Left ventricle myocardium superior (tissue), 1 donor: ENCODE data around the gene RAD51D. TPM values are rescaled to one million over a fixed set of nuclear protein-coding genes. Genes with fewer than 3 reads are reported as not detected.
A peak's percentile ranks its signal among the peaks of the same experiment; 100 is the strongest.
"Not testable (repeated sequence)": the region's sequence is repeated elsewhere in the genome, so short reads cannot be mapped to it uniquely, and the experiment has no call there.

ENCODE experiments used
- ATAC-seq: fragments of 200-7000 bp; cut with Tn5 transposase; one replicate; pipeline ENCODE4 v1.9.1; 2020; ENCODE audit warnings: mild to moderate bottlenecking, moderate library complexity
- DNase-seq: peaks from one replicate; pipeline ENCODE4 v3.0.0-alpha.2; 2020
- intact Hi-C: fragments of 100-400 bp; cut with micrococcal nuclease; formaldehyde crosslinking; loops from one replicate; pipeline ENCODE4 v1.11.0; 2022
- total RNA-seq: library from RNA; stranded (reverse); fragmentation: NEBNext Ultra II Directional; extraction: Animal tissue kit (Norgen Biotek cat#: 25700); gene quantifications from one replicate; pipeline ENCODE4 v1.2.1, GENCODE V29; 2021
- donor health status: DM: no; HTN: yes; CAD: no; lungs with severe emphysema.

RAD51D gene
- total RNA-seq, 1 donor from 2014 or later, result 6.4 TPM

DNA sequence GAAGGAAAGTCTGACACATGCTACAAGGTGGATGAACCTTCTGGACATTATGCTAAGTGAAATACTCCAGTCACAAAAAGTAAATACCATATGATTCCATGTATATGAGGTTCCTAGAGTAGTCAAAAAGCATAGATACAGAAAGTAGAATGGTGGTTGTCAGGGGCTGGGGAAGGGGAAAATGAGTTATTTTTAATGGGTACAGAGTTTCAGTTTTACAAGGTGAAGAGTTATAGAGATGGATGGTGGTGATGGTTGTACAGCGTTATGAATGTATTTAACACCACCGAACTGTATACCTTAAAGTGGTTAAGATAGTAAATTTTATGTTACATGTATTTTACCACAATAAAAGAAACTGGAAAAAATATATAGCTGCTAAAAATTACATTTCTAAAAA is 17.9 kb downstream of the RAD51D start:
- intact Hi-C loops, result no loop called here
- ATAC-seq (no peak), DNase-seq (no peak)

DNA sequence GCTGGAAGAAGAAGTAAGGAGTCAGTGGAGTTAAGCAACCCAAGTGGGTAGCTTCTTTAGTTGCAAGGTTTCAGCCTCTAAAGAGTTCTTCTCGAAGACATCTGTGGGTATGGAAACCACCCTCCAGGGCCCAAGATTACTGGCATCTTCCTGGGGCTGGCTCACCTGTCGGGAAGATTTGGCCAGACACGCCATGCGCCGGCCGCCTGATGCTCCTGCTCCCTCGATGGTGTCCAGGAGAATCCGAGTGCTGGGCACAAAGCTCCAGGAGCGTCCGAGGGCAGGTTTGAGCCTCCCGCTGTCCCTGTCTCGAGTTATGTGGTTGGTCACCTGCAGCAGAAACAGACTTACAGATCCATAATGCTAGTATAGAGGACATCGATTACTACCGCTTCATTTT is 18.6 kb downstream of the RAD51D start:
- no peak for ATAC-seq
- intact Hi-C loops, result no loop called here
- DNase-seq, result no peak

DNA sequence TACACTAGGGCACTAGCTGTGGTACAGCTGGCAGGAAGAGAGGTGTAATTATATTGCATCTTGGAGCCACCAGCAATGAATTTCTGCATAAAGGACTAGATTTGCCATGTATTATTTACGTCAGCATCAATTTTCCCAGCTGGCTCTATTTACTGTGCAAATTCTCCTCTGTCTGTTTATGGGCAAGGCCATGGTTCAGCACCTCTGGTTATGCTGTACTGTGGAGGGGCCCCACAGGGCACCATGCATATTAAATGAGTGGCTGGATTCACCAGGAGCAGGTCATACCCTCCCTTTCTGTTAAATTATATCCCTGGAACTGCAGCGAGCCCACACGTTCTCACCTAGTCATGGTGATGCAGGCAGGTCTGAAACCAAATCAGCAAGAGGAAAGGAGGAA is 19.8 kb downstream of the RAD51D start:
- intact Hi-C loops, result loop anchor here (10.0 kb wide), 1 partner anchor 105 kb away; no protein-coding TSS in a partner anchor
- DNase-seq (no peak), ATAC-seq (no peak)

DNA sequence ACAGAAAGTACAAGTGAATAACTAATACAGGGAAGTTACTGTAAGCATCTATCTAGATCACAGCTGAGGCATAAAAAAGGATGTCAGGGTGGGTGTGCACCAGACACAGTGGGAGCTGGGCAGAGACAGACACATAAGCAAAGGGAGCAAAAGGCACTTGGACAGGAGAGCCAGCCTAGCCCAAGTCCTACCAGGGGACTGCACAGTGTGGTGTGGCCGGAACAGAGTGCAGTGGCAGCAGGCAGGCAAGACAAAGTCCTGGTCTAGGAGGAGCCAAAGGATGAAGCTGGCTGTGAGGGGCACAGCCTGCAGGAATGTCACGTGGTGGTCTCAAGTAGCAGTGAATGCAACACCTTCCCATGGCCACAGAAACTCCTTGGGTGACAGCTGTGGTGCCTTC is 21.9 kb downstream of the RAD51D start:
- intact Hi-C loops, result loop anchor here (10.0 kb wide), 1 partner anchor 103 kb away; no protein-coding TSS in a partner anchor
- no peak for ATAC-seq
- no peak for DNase-seq

DNA sequence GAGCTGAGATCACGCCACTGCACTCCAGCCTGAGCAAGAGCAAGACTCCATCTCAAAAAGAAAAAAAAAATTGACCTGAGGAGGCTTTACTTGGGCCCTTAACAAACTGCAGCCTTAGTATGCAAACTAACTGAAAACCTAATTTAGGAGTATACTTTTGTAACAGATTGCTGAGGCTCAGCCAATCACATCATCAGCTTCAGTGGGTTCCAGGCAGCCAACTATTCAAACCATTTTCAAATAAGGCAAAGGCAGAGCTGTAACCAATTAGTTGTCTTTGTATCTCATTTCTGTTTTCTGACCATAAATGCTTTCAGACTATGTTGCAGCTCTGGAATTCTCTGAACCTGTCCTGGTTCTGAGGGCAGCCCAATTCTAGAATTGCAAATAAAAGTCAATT is 23.9 kb downstream of the RAD51D start:
- intact Hi-C loops, result loop anchor here (10.0 kb wide), 1 partner anchor 101 kb away; no protein-coding TSS in a partner anchor
- no peak for DNase-seq
- no peak for ATAC-seq

DNA sequence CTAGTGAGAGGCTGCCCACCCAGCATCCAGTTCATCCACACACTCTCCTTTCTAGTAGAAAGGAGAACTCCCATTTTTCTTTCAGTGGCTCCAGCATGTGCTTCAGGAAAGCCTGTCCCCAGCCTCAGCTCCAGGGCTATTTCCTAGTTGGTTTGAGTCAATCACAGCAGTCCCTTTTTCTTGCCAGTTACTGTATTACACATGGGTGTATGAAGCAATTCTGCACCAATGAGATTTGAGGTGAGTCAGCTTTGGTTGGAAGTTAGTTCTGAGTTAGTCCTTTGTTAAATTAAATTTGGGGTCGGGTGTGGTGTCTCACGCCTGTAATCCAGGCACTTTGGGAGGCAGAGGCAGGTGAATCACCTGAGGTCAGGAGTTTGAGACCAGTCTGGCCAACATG is 24.8 kb downstream of the RAD51D start:
- DNase-seq, result no peak
- peak; percentile 33 for ATAC-seq
- intact Hi-C loops, result loop anchor here (10.0 kb wide), 1 partner anchor 100 kb away; no protein-coding TSS in a partner anchor

DNA sequence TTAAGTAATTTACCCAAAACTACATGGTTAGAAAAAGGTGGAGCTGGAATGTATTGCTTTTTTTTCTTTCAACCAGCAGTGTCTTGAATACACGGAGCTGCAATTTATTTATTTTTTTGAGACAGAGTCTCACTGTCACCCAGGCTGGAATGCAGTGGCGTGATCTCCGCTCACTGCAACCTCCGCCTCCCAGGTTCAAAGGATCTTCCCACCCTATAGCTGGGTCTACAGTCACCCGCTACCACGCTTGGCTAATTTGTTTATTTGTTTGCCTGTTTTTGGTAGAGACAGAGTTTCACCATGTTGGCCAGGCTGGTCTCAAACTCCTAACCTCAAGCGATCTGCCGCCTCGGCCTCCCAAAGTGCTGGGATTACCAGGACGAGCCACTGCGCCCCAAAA is 29.0 kb downstream of the RAD51D start:
- not testable (repeated sequence) for ATAC-seq
- intact Hi-C loops, result loop anchor here (10.0 kb wide), 1 partner anchor 96 kb away; no protein-coding TSS in a partner anchor

DNA sequence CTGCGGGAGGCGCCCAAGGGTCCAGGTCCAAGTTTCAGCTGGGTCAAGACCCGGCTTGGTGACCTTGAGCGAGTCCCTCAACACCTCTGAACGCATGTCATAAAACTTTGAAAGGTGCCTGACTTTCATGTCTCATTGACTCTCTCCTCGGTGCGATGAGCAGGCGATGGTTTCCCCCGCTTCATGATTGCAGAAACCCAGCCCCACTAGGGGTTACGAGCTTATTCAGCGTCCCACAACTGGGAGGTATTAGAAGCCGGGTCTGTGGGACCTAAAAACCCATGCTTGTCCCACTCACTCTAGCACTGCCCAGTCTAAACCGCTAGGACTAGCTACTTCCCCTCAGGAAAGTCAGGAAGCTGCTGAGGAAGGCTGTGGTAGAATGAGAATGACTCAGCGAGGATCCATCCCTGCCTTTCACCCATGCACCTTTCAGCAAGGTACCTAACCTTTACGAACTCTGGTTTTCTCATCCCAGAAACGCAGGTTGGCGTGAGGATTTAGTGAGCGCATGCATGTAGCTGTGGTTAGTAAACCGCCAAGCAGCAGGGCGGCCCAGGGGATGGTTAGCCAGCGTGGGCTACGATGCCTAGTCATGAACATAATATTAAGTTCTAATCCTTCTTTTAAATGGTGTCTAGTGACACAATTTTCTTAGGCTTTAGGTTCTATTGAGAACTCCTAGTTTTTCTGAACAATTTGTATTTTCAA is 29.9 kb downstream of the RAD51D start:
- ATAC-seq (peak; percentile 20), DNase-seq (no peak)
- intact Hi-C loops, result loop anchor here (10.0 kb wide), 1 partner anchor 95 kb away; no protein-coding TSS in a partner anchor

More for the DNA sequence above, 29.0 kb downstream of the RAD51D start:
- not testable (repeated sequence) for DNase-seq

DNA sequence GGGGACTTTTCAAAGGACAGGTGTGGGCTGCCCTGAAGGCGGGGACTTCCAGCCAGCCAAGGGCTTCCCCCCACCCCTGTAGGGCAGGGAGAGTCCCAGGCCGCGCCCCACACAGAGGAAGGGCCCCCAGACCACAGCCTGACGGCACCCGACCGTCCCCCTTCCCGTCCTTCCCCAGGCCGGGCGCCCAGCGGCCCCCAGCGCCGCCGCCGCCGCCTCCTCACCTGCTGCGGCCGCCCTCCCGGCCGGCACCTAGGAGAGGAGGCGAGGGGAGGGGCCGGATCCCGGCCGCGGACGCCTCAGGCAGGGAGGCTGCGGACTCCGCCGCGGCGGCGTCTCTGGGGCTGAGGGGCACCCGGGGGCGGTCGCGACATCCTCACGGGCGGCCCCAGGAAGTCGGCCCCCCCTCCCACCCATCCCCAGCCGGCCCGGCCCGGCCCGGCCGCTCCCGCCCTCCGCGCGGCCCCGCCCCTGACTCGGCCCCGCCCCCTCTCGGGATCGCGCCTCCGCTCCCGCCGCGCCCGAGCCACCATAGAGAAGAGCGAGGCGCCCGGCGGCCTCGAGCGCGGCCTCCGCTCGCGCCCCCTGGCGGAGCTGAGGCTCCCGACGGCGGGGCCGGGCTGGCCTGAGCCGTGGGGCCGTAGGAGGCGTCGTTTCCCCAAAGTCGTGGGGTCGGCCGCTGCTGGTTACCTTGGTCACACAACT is 30.6 kb downstream of the RAD51D start:
- intact Hi-C loops, result no loop called here
- ATAC-seq, result peak; percentile 98
- peak; percentile 93 for DNase-seq

DNA sequence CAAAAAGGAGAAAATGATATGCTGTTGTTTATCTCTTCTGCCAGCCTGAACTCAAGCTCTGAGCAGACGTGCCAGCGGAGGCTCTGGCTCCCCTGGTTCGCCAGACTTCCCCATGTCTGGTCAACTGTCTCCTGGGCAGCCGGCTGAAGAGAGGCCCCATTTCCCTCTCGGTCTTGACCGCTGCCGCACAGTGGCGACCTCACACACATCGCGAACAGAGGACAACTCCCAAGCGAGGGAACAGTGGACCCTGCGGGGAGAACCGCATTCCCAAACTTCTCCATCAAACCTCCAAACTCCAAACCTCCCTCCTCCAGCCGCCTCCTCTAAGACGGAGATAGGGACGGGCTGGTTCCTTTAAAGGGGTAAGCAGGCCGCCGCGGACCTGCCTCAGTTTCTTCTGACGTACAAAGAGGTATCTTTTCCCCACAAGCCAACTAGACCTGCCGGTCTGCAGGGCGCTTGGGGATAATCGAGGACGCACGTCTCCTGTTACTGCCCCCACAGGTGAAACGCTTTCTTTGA is 31.2 kb downstream of the RAD51D start:
- DNase-seq (peak; percentile 72), ATAC-seq (peak; percentile 76)
- intact Hi-C loops, result no loop called here

DNA sequence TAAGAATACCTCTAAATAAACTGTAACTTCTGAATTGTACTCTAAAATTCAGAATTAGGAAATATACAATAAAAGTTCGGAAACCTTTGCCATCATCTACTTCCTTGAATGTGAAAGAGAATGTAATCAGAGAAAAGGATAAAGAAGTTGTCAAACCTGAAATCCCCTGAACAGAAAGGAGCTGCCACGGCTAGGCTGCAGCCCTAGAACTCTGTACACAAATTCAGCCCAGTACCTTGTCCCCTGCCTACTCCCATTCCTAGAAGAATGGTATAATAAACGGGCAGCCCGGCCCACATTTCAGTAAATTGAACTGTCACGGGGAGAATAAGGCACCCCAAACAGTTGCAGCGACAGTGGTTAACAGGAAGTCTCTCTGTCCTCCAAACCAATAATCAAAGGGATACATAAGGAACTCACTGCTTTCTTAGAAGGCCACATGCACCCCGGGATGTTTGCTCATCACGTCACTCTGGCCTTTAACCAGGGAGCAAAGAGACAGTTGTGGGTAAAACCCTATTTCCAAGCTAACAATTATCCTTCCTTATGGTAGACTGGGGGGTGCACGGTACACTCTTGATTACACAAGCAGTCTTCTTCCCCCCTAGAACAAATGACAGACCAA is 31.8 kb downstream of the RAD51D start:
- DNase-seq (no peak), ATAC-seq (no peak)
- intact Hi-C loops, result no loop called here

DNA sequence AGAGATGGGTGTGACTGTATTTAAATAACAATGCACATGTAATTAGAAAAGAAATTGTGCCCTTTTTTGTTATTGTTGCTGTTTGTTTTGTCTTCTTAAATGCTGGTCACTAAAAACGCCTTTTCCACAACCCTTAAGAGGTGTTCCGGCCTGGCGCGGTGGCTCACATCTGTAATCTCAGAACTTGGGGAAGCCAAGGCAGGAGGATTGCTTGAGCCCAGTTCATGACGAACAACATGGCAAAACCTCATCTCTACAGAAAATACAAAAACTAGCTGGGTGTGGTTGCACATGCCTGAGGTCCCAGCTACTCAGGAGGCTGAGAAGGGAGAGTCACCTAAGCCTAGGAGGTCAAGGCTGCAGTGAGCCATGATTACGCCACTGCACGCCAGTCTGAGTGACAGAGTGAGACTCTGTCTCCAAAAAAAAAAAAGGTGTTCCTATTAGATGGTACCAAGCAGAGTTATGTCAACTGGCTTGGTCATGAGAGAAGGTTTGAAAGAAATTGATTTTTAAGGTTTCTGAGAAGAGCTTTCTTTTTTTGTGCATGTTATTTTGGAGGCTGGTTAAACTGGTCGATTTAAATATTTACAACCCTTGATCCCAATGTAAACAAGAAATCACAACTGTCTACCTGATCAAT is 32.6 kb downstream of the RAD51D start:
- intact Hi-C loops, result no loop called here
- ATAC-seq (no peak), DNase-seq (no peak)

DNA sequence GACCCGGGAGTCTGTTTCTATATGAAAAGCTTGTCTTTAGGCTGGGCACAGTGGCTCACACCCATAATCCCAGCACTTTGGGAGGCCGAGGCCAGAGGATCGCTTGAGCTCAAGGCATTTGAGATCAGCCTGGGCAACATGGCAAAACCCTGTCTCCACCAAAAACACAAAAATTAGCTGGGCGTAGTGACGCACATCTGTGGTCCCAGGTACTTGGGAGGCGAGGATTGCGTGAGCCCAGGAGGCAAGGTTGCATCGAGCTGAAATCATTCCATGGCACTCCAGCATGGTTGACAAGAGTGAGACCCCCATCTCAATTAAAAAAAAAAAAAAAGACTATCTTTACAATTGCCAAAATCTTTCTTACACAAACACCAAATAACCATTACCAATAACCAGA is 33.5 kb downstream of the RAD51D start:
- DNase-seq, result no peak
- intact Hi-C loops, result no loop called here

DNA sequence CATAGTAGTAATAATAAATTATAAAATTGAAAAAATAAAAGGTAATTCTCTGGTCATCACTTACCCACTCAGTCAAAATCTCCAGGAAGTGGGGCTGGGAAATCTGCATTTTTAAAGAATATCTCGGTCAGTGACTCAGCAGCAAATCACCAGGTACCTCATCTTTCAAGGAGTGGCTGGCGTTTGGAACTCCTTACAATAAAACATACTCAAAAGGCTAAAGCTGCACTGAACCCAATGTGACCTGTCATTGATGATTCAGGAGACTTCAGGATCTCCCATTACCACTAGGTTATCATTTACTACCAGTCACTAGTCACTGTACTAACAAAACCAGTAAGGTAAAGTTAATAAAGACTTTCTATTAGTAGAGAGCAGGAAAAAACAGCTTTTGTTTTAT is 34.7 kb downstream of the RAD51D start:
- ATAC-seq (no peak), DNase-seq (no peak)
- intact Hi-C loops, result no loop called here

More for the DNA sequence above, 33.5 kb downstream of the RAD51D start:
- no peak for ATAC-seq

DNA sequence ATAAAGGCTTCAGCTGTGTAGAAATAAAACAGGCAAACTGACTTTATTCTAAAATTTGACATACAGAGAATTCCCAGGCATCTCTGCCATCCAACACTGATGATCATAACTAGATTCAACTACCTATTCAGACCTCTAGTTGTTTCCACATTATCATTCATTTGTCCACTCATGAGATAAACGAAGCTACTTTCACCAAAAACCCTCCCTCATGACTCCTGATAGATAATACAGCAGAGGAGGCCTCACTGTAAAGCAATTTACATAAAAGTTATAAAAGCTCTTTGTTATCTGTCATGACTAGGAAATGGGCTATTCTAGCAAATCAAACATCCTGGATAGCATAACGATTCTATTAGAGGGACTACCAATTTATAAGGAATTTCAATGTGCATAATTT is 36.6 kb downstream of the RAD51D start:
- intact Hi-C loops, result no loop called here
- DNase-seq, result no peak
- ATAC-seq, result no peak

DNA sequence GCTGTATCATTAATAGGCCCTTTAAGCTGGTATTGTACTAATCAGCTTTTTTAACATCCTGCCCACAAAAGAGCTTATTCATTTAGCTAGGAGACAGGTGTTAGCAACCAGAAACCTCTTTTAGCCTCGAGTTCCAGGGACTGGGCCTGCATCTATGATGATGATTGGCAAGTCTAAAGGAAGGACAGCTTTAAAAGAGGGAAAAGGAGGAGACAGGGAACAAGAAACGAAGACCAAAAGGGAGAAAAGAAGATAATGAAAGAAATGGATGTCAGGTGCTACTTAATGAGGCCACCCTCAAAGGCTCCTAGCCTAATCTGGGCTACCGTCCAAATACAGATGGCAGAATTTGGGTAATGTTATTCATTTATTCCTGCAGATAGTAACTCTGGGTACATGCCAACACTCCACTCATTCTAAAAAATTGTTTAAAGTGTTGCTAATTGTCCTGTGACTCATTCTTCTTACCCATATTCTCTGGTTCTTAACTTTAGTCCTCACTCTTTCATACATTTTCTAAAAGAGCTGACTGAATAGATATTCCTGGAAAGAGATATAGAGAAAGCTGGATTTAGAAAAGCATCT is 37.5 kb downstream of the RAD51D start:
- intact Hi-C loops, result no loop called here
- DNase-seq (no peak), ATAC-seq (no peak)

DNA sequence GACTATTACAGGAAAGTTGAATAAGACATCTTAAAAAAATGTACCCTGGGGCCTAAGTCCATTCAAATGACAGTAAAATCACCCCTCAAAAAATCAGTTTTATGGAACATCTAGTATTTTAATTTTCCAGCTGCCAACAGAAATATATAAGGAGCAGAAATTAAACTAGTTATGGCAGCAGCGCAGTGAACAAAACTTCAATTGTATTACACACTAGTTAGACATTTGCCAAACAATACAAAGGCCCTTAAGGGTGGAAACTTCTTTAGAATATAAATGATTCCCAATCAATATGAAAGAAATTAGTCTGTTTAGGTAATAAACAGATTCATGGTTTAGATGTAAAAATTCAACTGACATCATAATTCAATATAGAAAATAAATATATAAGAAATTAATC is 38.0 kb downstream of the RAD51D start:
- intact Hi-C loops, result no loop called here
- ATAC-seq (no peak), DNase-seq (no peak)

DNA sequence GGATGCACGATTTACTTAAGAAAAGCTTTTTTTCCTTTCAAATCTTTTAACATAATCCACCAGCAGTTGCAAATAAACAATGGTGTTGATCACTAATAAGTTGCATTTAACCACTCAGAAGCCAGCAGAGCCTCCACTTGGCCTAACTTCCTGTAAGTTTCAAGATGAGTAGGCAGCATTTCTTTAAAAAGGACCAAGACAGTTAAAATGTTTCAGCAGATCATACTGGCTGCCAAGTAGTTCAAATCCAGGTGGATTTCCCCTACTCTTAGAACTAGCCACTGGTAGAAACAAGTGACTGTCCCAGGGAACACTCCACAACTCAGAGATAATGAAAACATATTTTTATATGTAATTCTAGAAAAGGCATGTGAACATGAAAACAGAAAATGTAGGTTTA is 39.1 kb downstream of the RAD51D start:
- no peak for ATAC-seq
- intact Hi-C loops, result no loop called here
- DNase-seq, result no peak
